Lung microvascular endothelial cell (primary cell): Measurements from ENCODE around the gene CFAP157. TPM values are rescaled to one million over a fixed set of nuclear protein-coding genes. Genes with fewer than 3 reads are reported as not detected.

Source experiments
- DNase-seq, 2 donors: peaks; one replicate each; pipeline versions ENCODE4 v3.0.0 to v3.0.0-alpha.2; 2010; ENCODE audit warnings: low read depth in 2 of 2
- total RNA-seq: library from RNA; depleted of rRNA; stranded (reverse); fragments of >200 nt; gene quantifications from 2 replicates; pipeline ENCODE4 v1.2.1, GENCODE V29; 2014

CFAP157 gene
- not detected in 2 replicates for total RNA-seq

DNA sequence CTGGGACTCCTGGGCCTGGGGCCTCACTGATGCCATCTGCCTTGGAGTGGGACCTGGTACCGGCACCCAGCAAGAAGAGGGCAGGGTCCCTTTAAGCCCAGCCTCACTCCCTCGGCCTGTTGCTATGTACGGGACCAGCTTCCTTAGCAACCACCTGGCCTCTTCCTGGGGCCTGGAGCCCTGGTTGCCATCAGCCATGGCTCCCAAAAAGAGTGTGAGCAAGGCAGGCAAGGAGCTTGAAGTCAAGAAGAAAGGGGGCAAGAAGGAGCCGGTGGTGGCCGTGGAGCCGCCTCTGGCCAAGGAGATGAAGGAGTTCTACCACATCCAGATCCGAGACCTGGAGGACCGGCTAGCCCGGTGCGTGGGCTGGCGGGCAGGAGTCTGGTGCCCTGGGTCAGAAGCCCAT, at the start of gene CFAP157:
TSS of gene CFAP157 (plus strand) at position 153 of the 406 bp plus-strand sequence. CDS start at position 197, 44 bp downstream.
- DNase-seq: peak in 1 of 2 donors; percentile 45

DNA sequence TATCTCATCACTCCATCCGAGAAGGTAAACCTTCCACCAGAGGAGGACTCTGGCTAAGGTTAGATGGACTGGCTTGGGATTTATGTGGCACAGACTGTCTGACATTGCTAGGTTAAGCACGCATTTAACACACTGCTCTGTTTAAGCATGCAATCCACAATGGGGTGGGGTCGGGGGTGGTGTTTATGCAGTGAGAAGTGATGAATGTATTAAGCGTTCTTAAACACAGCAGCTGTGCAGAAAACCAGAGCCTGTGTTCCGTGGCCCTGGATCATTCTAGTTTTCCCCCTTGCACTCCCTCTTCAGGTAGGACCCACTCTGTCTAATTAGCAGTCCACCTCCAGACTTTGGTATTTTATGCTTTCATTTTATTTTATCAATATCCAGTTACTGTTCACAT, 48.4 kb upstream of the CFAP157 start:
- DNase-seq: no peak

- DNase-seq: no peak
These were observed 45.7 kb upstream of the CFAP157 start for GRCh38 chr9:127660886-127661741.

DNA sequence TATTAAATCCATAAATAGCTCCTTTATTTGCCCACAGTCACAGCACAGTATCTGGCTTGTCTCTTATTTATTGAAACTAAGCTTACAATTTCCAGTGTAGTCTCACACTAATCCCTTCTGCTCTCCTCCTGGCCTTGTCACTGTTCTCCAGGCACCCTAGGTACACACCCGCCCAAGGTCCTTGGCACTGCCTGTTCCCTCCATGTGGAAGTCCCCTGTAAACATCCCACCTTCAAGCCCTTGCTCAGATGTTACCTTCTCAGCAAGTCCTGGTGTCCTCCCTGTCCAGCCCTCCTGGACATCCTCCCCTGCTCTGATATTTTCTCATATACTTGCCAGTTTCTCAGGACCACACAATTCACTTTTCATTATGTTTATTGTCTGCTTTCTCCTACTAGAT, 44.2 kb upstream of the CFAP157 start:
- DNase-seq: no peak

- DNase-seq: no peak
These were observed 42.5 kb upstream of the CFAP157 start for GRCh38 chr9:127664324-127664677.

GRCh38 chr9:127664678-127665507, 41.9 kb upstream of the CFAP157 start:
- peak in 1 of 2 donors; percentile 31 for DNase-seq

- no peak for DNase-seq
These were observed 39.5 kb upstream of the CFAP157 start for GRCh38 chr9:127667127-127667844.

- no peak for DNase-seq
These were observed 38.9 kb upstream of the CFAP157 start for GRCh38 chr9:127667906-127668305.

- no peak for DNase-seq
These were observed 33.6 kb upstream of the CFAP157 start for GRCh38 chr9:127673234-127673633.

- no peak for DNase-seq
These were observed 30.1 kb upstream of the CFAP157 start for GRCh38 chr9:127676638-127677037.

- no peak for DNase-seq
These were observed 27.3 kb upstream of the CFAP157 start for GRCh38 chr9:127679506-127679905.

GRCh38 chr9:127680226-127680625, 26.6 kb upstream of the CFAP157 start:
- no peak for DNase-seq

GRCh38 chr9:127680846-127681245, 25.9 kb upstream of the CFAP157 start:
- no peak for DNase-seq

GRCh38 chr9:127682351-127683136, 24.2 kb upstream of the CFAP157 start:
- no peak for DNase-seq

DNA sequence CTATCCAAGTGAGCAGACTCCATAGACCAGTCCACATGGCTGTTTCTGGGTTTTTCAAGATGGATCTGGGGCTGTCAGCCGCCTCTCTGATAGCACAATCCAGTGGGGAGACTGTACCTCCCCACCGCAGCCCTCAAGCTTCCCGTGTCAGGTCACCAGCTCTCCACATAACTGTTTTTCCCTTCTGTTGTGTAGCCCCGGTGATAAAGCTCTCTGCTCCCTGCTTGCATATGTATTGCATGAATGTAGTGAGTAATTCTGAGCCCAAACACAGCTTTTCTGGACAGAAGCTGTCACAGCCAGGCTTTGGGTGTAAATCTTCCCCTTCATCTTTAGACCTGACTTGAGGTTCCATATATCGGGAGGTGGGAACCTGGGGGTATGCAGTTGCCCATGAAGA, 23.1 kb upstream of the CFAP157 start:
- no peak for DNase-seq

DNA sequence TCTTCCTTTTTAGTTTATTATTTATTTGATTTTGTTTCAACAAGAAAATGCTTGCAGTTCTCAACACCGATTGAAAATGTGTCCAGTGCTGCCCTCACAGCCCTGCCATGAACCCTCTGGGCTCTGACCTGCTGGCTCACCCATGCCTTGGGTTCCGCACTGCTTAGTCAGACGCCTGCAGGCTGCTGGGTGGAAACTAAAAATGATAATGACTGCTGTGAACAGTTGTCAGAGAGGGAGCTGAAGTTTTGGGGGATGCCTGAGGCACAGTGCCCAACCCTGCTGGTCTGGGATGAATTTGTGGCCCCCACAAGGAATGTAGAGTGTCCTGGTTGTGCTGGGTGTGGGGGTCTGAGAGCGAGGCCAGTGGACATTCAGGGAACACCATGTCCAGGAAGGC, 22.2 kb upstream of the CFAP157 start:
- DNase-seq: no peak

DNA sequence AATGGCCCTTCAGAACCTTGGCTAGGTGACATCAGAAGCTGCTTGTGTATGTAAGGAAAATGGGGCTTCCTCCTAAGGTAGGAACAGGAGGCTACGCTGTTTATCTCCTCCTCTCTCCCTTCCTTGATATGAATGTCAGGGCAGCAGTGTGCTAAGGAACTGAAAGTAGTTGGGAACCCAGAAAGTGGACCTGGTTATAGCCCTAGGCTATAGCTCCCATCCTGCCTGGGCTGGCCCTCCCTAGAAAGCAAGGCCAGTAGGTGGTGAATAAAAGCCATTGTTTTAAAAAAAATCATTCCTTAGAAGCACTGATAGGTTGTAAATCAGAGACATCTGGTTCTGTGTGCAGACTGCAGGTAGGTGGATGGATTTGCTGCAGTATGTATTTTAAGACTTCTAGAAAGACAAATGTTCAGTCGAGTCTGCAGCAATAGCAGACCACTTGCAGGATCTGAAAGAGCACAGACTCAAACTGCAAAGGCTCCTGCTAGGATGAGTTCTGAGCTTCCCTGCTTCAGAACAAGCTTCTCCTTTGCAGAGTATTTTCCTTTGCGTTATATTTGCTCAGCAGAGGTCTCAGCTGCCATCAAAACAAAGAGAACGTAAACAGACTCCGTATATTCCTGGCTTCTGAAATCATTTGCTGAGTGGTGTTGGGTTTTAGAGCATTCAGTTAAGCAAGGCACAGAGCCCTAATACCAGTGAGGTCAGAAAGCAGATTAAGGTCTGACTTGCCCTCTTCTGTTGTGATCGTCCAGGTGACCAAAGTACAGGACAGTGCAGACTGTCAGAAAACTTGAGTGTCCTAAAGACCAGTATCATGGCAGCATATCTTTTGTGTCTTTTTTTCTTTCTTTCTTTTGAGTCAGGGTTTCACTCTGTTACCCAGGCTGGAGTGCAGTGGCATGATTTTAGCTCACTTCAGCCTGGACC, 20.1 kb upstream of the CFAP157 start:
- DNase-seq: no peak

DNA sequence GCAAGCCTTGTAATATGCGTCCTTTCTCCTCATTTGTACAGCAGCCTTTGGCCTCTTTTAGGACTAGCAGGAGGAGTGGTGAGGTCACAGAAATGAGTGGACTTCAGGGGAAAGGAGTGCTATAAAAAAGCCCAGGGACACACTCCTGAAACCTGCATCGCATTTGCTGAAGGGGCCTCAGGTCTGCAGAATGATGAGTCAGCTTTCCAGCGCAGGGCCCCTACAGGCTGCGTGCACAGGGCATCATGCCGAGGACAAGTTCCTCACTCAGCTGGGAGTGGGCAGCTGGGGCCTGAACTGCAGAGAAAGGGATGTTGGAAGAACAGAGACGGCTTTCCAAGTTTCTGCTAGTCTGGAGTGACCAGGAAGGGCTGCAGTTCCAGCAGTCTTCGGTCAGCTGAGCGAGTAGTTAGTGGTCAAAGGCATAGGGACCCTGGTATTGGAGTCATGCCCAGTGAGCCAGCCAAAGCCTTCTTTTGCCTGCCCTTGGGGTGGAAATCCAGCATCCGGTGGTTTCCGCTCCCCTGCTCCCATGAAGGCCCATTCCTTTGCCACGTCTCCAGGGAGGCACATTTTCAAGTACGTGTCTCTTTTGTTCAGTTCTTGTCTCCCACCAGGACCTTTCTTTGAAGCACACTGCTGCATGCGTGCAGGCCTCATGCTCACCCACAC, 17.3 kb upstream of the CFAP157 start:
- DNase-seq: no peak

DNA sequence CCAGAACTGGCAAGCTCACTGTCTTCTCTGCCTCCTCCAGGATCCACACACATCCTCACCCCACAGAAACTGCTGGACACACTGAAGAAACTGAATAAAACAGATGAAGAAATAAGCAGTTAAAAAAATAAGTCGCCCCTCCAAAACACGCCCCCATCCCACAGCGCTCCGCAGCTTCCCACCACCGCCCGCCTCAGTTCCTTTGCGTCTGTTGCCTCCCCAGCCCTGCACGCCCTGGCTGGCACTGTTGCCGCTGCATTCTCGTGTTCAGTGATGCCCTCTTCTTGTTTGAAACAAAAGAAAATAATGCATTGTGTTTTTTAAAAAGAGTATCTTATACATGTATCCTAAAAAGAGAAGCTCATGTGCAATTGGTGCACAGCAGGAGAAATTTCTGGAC, 16.1 kb upstream of the CFAP157 start:
- DNase-seq: no peak
